Measurements from ENCODE around the gene YY1AP1. TPM values are rescaled to one million over a fixed set of nuclear protein-coding genes. Genes with fewer than 3 reads are reported as not detected.
"Not testable (repeated sequence)": the region's sequence is repeated elsewhere in the genome, so short reads cannot be mapped to it uniquely, and the experiment has no call there.

YY1AP1 gene
- total RNA-seq, 1 experiment from 2014 or later = 38.3 TPM

DNA sequence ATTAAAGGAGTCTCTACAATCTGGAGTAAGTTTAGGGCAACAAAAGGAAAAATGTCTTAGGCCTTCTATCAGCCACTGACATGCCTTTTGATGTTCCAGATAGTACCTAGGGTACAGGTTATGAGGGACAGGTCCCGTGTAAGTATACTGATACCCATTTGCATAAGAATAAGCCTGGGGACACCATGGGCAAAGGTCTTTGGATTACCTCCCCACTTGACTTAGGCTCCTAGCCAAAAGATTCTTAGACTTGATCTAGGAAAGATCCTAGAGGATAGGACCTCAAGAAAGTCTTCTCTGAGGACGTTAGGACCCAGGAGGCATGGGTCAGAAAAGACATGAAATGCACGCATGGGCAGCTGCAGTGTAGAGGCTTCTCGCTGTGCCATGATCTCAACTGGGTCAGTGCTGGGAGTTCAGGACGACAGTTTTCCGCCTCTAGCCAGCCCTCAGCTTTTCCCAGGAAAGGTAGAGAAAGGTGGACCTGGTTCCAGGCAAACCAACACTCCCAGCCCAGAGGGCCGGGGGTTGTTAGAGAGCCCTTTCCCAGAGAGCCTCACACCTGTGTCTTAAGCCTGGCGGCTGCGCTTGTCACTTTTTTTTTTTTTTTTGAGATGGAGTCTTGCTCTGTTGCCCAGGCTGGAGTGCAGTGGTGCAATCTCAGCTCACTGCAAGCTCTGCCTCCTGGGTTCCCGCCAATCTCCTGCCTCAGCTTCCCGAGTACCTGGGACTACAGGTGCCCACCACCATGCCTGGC is 52.0 kb downstream of the YY1AP1 start:
- Histone ChIP-seq H3F3A (ENCODE audit: insufficient read depth, low read depth) (no peaks in the 10 kb centered on the region), H3K9me3 (ENCODE audit: insufficient read depth, low read depth) (no peaks in the 10 kb centered on the region), H3K9me2 (ENCODE audit: insufficient read depth) (no peaks in the 10 kb centered on the region), H3K36me3 (ENCODE audit: low read depth) (no peaks in the 10 kb centered on the region), H3K4me1 (replicated peaks; ENCODE audit: insufficient read depth) (no peaks in the 10 kb centered on the region), H3K4me2 (no peak overlapping the region), H3K79me2 (ENCODE audit: low read depth) (no peaks in the 10 kb centered on the region), H3K27ac (no peak overlapping the region), H3K4me3 (no peak overlapping the region), H3K27me3 (ENCODE audit: insufficient read depth, low read depth) (no peaks in the 10 kb centered on the region), H2AFZ (no peak overlapping the region), H4K20me1 (ENCODE audit: insufficient read depth) (no peaks in the 10 kb centered on the region)
- no peak for DNase-seq
- TF ChIP-seq, protein P1, sequence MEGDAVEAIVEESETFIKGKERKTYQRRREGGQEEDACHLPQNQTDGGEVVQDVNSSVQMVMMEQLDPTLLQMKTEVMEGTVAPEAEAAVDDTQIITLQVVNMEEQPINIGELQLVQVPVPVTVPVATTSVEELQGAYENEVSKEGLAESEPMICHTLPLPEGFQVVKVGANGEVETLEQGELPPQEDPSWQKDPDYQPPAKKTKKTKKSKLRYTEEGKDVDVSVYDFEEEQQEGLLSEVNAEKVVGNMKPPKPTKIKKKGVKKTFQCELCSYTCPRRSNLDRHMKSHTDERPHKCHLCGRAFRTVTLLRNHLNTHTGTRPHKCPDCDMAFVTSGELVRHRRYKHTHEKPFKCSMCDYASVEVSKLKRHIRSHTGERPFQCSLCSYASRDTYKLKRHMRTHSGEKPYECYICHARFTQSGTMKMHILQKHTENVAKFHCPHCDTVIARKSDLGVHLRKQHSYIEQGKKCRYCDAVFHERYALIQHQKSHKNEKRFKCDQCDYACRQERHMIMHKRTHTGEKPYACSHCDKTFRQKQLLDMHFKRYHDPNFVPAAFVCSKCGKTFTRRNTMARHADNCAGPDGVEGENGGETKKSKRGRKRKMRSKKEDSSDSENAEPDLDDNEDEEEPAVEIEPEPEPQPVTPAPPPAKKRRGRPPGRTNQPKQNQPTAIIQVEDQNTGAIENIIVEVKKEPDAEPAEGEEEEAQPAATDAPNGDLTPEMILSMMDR (conservative IDR thresholded peaks at IDR 0.05) = no peak
- TF ChIP-seq EZH2 (IDR thresholded peaks at IDR 0.05; ENCODE audit: low read depth) = no peak
- CTCF ChIA-PET = no interaction called here
- intact Hi-C loops (cut with micrococcal nuclease; ENCODE audit: unreplicated experiment) = no loop called here
- POLR2A ChIA-PET (ENCODE audit: unreplicated experiment) = no interaction called here
- no TSS peak for BruUV-seq (replicated peaks)

DNA sequence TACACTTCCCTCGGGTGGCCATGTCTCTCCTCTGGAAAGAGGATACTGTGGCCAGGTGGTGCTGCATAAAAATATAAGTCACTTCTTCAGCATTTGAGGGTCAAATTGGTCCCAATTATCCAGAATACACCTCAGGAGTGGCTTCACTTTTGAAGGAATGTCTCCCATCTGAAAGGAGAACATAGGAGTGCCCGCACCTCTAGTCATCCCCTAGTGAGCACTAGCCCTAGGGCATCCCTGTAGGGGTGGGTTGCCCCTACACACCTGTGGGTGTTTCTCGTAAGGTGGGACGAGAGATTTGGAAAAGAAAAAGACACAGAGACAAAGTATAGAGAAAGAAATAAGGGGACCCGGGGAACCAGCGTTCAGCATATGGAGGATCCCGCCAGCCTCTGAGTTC is 62.1 kb downstream of the YY1AP1 start:
- H3K27me3 ChIP-seq (ENCODE audit: insufficient read depth, low read depth); CTCF ChIA-PET; H3K9me2 ChIP-seq (ENCODE audit: insufficient read depth); BruUV-seq (replicated peaks); POLR2A ChIA-PET (ENCODE audit: unreplicated experiment); DNase-seq; H3K27ac ChIP-seq; H3K79me2 ChIP-seq (ENCODE audit: low read depth); H3K4me1 ChIP-seq (replicated peaks; ENCODE audit: insufficient read depth); intact Hi-C loops (cut with micrococcal nuclease; ENCODE audit: unreplicated experiment); H2AFZ ChIP-seq; H3K4me2 ChIP-seq; H3K4me3 ChIP-seq; H3F3A ChIP-seq (ENCODE audit: insufficient read depth, low read depth); H3K36me3 ChIP-seq (ENCODE audit: low read depth); H3K9me3 ChIP-seq (ENCODE audit: insufficient read depth, low read depth); H4K20me1 ChIP-seq (ENCODE audit: insufficient read depth): not testable (repeated sequence)

DNA sequence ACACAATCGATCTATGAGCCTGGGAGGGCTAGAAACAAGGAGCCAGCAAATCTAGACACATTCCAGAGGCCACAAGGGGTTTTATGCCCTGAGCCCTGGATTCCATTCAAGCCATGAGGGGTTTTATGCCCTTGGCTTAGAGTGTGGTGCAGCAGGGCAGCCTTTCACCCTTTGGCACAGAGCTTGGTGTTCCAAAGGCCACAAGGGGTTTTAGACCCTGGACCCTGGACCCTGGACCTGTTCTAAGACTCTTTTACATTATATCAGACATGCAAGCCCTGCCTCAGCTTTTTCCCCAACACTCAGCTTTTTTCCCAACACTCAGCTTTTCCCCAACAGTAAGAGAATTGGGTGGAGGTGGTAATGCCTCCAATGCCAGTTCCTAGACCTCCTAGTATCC is 65.2 kb downstream of the YY1AP1 start:
- Histone ChIP-seq H3K4me1 (replicated peaks; ENCODE audit: insufficient read depth) (no peaks in the 10 kb centered on the region), H3K4me3 (no peak overlapping the region), H3K36me3 (ENCODE audit: low read depth) (no peaks in the 10 kb centered on the region), H3K9me2 (ENCODE audit: insufficient read depth) (no peaks in the 10 kb centered on the region), H3K4me2 (no peak overlapping the region), H3F3A (ENCODE audit: insufficient read depth, low read depth) (no peaks in the 10 kb centered on the region), H4K20me1 (ENCODE audit: insufficient read depth) (no peaks in the 10 kb centered on the region), H3K9me3 (ENCODE audit: insufficient read depth, low read depth) (no peaks in the 10 kb centered on the region; the same call in 1 of the 2 replicates), H3K79me2 (ENCODE audit: low read depth) (no peaks in the 10 kb centered on the region), H2AFZ (no peak overlapping the region), H3K27ac (no peak overlapping the region), H3K27me3 (ENCODE audit: insufficient read depth, low read depth) (no peaks in the 10 kb centered on the region)
- ChIA-PET POLR2A (ENCODE audit: unreplicated experiment) (interaction anchor here (0.6 kb wide), 1 partner anchor 24 kb away, joined by 3 read pairs; no protein-coding TSS in a partner anchor), CTCF (interaction anchor here (0.6 kb wide), 1 partner anchor 112 kb away, joined by 3 read pairs; no protein-coding TSS in a partner anchor)
- intact Hi-C loops (cut with micrococcal nuclease; ENCODE audit: unreplicated experiment) = no loop called here
- TF ChIP-seq, protein P1 (conservative IDR thresholded peaks at IDR 0.05) = no peak
- TF ChIP-seq EZH2 (IDR thresholded peaks at IDR 0.05; ENCODE audit: low read depth) = no peak
- BruUV-seq (replicated peaks) = no TSS peak
- DNase-seq = no peak

Data from PC-9 (cell line).